ENCODE measurements around the gene ZRANB3.

DNA sequence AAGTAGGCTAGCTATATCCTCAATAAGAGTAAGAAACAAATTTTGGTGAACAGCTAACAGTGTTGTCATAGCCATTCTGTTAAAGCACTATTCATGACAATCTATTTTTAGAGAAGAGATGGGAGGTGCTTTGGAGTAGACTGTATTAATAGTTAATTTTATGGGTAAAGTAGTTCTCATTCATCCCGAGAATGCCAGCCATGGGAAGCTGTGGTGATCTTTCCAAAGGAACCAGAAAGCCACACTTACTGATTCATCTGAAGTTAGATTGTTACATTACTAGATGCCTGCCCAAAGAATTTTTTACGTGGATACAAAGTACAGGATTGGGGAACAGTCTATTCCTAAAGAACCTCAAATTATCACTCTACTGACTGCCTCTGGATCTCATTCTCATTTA lies 74.6 kb downstream of the ZRANB3 start:
- TF ChIP-seq, protein P1, sequence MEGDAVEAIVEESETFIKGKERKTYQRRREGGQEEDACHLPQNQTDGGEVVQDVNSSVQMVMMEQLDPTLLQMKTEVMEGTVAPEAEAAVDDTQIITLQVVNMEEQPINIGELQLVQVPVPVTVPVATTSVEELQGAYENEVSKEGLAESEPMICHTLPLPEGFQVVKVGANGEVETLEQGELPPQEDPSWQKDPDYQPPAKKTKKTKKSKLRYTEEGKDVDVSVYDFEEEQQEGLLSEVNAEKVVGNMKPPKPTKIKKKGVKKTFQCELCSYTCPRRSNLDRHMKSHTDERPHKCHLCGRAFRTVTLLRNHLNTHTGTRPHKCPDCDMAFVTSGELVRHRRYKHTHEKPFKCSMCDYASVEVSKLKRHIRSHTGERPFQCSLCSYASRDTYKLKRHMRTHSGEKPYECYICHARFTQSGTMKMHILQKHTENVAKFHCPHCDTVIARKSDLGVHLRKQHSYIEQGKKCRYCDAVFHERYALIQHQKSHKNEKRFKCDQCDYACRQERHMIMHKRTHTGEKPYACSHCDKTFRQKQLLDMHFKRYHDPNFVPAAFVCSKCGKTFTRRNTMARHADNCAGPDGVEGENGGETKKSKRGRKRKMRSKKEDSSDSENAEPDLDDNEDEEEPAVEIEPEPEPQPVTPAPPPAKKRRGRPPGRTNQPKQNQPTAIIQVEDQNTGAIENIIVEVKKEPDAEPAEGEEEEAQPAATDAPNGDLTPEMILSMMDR (conservative IDR thresholded peaks at IDR 0.05), result no peak
- no peak for TF ChIP-seq ZFX (IDR thresholded peaks at IDR 0.05)
